ENCODE measurements around the gene SUFU. TPM values are rescaled to one million over a fixed set of nuclear protein-coding genes. Genes with fewer than 3 reads are reported as not detected.

SUFU gene
- total and polyA plus RNA-seq, 2 experiments from 2014 or later = 2.8 to 5.6 TPM

DNA sequence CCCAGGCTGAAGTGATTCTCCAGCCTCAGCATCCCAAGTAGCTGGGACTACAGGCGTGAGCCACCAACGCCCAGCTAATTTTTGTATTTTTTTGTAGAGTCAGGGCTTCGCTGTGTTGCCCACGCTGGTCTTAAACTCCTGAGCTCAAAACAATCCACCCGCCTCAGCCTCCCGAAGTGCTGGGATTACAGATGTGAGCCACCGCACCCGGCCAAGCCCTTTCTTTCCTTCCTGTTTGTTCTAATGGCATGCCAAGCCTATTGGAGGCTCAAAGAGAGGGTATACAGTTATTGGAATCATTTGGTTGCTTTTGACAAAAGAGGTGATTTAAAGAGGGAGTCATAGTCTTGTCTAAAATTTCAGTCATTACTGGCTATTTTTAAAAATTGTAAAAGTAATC, 94.5 kb downstream of the SUFU start:
- no peak overlapping the region for H2AFZ ChIP-seq
- H3K27ac Mint-ChIP-seq = no peak overlapping the region
- peaks cover 2% of the 10 kb centered on the region; the same call in 1 of the 2 replicates for H3F3A ChIP-seq (replicated peaks; ENCODE audit: low read depth)
- no peaks in the 10 kb centered on the region for H4K20me1 ChIP-seq (replicated peaks; ENCODE audit: insufficient read depth)
- H3K36me3 ChIP-seq (ENCODE audit: insufficient read depth) = no peaks in the 10 kb centered on the region
- no peaks in the 10 kb centered on the region for H3K9me3 Mint-ChIP-seq
- H3K79me2 ChIP-seq (replicated peaks; ENCODE audit: insufficient read depth) = no peaks in the 10 kb centered on the region
- TF ChIP-seq ZNF114 (CRISPR knock-in tag; IDR thresholded peaks at IDR 0.05) = no peak
- TF ChIP-seq, protein P1, sequence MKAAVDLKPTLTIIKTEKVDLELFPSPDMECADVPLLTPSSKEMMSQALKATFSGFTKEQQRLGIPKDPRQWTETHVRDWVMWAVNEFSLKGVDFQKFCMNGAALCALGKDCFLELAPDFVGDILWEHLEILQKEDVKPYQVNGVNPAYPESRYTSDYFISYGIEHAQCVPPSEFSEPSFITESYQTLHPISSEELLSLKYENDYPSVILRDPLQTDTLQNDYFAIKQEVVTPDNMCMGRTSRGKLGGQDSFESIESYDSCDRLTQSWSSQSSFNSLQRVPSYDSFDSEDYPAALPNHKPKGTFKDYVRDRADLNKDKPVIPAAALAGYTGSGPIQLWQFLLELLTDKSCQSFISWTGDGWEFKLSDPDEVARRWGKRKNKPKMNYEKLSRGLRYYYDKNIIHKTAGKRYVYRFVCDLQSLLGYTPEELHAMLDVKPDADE (IDR thresholded peaks at IDR 0.05) = no peak
- TF ChIP-seq STAT1 (IDR thresholded peaks at IDR 0.05; ENCODE audit: unreplicated experiment) = no peak
- no peak for TF ChIP-seq POLR2AphosphoS5 (IDR thresholded peaks at IDR 0.05; ENCODE audit: low read depth)
- no peak for TF ChIP-seq NANOG (IDR thresholded peaks at IDR 0.05; ENCODE audit: borderline replicate concordance)
- TF ChIP-seq, protein P2, sequence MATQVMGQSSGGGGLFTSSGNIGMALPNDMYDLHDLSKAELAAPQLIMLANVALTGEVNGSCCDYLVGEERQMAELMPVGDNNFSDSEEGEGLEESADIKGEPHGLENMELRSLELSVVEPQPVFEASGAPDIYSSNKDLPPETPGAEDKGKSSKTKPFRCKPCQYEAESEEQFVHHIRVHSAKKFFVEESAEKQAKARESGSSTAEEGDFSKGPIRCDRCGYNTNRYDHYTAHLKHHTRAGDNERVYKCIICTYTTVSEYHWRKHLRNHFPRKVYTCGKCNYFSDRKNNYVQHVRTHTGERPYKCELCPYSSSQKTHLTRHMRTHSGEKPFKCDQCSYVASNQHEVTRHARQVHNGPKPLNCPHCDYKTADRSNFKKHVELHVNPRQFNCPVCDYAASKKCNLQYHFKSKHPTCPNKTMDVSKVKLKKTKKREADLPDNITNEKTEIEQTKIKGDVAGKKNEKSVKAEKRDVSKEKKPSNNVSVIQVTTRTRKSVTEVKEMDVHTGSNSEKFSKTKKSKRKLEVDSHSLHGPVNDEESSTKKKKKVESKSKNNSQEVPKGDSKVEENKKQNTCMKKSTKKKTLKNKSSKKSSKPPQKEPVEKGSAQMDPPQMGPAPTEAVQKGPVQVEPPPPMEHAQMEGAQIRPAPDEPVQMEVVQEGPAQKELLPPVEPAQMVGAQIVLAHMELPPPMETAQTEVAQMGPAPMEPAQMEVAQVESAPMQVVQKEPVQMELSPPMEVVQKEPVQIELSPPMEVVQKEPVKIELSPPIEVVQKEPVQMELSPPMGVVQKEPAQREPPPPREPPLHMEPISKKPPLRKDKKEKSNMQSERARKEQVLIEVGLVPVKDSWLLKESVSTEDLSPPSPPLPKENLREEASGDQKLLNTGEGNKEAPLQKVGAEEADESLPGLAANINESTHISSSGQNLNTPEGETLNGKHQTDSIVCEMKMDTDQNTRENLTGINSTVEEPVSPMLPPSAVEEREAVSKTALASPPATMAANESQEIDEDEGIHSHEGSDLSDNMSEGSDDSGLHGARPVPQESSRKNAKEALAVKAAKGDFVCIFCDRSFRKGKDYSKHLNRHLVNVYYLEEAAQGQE (IDR thresholded peaks at IDR 0.05; ENCODE audit: unreplicated experiment) = no peak
- TF ChIP-seq JUNB (IDR thresholded peaks at IDR 0.05; ENCODE audit: unreplicated experiment) = no peak
- TF ChIP-seq, protein P3, sequence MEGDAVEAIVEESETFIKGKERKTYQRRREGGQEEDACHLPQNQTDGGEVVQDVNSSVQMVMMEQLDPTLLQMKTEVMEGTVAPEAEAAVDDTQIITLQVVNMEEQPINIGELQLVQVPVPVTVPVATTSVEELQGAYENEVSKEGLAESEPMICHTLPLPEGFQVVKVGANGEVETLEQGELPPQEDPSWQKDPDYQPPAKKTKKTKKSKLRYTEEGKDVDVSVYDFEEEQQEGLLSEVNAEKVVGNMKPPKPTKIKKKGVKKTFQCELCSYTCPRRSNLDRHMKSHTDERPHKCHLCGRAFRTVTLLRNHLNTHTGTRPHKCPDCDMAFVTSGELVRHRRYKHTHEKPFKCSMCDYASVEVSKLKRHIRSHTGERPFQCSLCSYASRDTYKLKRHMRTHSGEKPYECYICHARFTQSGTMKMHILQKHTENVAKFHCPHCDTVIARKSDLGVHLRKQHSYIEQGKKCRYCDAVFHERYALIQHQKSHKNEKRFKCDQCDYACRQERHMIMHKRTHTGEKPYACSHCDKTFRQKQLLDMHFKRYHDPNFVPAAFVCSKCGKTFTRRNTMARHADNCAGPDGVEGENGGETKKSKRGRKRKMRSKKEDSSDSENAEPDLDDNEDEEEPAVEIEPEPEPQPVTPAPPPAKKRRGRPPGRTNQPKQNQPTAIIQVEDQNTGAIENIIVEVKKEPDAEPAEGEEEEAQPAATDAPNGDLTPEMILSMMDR (conservative IDR thresholded peaks at IDR 0.05; ENCODE audit: low read depth in 2 of 2) = no peak
- no peak for TF ChIP-seq ZNF331 (CRISPR knock-in tag; IDR thresholded peaks at IDR 0.05; ENCODE audit: low read depth)
- TF ChIP-seq, protein P4, sequence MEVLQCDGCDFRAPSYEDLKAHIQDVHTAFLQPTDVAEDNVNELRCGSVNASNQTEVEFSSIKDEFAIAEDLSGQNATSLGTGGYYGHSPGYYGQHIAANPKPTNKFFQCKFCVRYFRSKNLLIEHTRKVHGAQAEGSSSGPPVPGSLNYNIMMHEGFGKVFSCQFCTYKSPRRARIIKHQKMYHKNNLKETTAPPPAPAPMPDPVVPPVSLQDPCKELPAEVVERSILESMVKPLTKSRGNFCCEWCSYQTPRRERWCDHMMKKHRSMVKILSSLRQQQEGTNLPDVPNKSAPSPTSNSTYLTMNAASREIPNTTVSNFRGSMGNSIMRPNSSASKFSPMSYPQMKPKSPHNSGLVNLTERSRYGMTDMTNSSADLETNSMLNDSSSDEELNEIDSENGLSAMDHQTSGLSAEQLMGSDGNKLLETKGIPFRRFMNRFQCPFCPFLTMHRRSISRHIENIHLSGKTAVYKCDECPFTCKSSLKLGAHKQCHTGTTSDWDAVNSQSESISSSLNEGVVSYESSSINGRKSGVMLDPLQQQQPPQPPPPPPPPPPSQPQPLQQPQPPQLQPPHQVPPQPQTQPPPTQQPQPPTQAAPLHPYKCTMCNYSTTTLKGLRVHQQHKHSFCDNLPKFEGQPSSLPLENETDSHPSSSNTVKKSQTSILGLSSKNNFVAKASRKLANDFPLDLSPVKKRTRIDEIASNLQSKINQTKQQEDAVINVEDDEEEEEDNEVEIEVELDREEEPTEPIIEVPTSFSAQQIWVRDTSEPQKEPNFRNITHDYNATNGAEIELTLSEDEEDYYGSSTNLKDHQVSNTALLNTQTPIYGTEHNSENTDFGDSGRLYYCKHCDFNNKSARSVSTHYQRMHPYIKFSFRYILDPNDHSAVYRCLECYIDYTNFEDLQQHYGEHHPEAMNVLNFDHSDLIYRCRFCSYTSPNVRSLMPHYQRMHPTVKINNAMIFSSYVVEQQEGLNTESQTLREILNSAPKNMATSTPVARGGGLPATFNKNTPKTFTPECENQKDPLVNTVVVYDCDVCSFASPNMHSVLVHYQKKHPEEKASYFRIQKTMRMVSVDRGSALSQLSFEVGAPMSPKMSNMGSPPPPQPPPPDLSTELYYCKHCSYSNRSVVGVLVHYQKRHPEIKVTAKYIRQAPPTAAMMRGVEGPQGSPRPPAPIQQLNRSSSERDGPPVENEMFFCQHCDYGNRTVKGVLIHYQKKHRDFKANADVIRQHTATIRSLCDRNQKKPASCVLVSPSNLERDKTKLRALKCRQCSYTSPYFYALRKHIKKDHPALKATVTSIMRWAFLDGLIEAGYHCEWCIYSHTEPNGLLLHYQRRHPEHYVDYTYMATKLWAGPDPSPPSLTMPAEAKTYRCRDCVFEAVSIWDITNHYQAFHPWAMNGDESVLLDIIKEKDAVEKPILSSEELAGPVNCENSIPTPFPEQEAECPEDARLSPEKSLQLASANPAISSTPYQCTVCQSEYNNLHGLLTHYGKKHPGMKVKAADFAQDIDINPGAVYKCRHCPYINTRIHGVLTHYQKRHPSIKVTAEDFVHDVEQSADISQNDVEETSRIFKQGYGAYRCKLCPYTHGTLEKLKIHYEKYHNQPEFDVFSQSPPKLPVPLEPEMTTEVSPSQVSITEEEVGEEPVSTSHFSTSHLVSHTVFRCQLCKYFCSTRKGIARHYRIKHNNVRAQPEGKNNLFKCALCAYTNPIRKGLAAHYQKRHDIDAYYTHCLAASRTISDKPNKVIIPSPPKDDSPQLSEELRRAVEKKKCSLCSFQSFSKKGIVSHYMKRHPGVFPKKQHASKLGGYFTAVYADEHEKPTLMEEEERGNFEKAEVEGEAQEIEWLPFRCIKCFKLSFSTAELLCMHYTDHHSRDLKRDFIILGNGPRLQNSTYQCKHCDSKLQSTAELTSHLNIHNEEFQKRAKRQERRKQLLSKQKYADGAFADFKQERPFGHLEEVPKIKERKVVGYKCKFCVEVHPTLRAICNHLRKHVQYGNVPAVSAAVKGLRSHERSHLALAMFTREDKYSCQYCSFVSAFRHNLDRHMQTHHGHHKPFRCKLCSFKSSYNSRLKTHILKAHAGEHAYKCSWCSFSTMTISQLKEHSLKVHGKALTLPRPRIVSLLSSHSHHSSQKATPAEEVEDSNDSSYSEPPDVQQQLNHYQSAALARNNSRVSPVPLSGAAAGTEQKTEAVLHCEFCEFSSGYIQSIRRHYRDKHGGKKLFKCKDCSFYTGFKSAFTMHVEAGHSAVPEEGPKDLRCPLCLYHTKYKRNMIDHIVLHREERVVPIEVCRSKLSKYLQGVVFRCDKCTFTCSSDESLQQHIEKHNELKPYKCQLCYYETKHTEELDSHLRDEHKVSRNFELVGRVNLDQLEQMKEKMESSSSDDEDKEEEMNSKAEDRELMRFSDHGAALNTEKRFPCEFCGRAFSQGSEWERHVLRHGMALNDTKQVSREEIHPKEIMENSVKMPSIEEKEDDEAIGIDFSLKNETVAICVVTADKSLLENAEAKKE (CRISPR knock-in tag; IDR thresholded peaks at IDR 0.05) = no peak
- TF ChIP-seq EZH2 (IDR thresholded peaks at IDR 0.05; ENCODE audit: low read depth, unreplicated experiment) = no peak
- TF ChIP-seq CREB1 (CRISPR knock-in tag; IDR thresholded peaks at IDR 0.05; ENCODE audit: low read depth) = no peak
- no peak for TF ChIP-seq EZH2phosphoT487 (IDR thresholded peaks at IDR 0.05; ENCODE audit: unreplicated experiment)
- DNase-seq (ENCODE audit: low spot score) = no peak
- H3K4me2 ChIP-seq = no peak overlapping the region
- peaks cover 18% of the 10 kb centered on the region for H3K4me1 Mint-ChIP-seq
- H3K4me1 ChIP-seq (ENCODE audit: insufficient read depth) = peaks cover 8% of the 10 kb centered on the region; the same call in 1 of the 2 replicates
- no peaks in the 10 kb centered on the region for H3K36me3 Mint-ChIP-seq (ENCODE audit: low read depth)
- H3K9me2 ChIP-seq (ENCODE audit: insufficient read depth) = no peaks in the 10 kb centered on the region
- H3K27me3 Mint-ChIP-seq (ENCODE audit: insufficient read depth, low read depth, poor library complexity) = peaks cover 4% of the 10 kb centered on the region
- no peak overlapping the region for H3K4me3 Mint-ChIP-seq
- no peak for ATAC-seq
- no peaks in the 10 kb centered on the region for H3K27me3 ChIP-seq (ENCODE audit: insufficient read depth)
- no peak overlapping the region for H3K4me3 ChIP-seq
- no peak overlapping the region for H3K27ac ChIP-seq (ENCODE audit: low read depth)
